ENCODE measurements around the gene CCNY.
"Not testable (repeated sequence)": the region's sequence is repeated elsewhere in the genome, so short reads cannot be mapped to it uniquely, and the experiment has no call there.

Gene CCNY

DNA sequence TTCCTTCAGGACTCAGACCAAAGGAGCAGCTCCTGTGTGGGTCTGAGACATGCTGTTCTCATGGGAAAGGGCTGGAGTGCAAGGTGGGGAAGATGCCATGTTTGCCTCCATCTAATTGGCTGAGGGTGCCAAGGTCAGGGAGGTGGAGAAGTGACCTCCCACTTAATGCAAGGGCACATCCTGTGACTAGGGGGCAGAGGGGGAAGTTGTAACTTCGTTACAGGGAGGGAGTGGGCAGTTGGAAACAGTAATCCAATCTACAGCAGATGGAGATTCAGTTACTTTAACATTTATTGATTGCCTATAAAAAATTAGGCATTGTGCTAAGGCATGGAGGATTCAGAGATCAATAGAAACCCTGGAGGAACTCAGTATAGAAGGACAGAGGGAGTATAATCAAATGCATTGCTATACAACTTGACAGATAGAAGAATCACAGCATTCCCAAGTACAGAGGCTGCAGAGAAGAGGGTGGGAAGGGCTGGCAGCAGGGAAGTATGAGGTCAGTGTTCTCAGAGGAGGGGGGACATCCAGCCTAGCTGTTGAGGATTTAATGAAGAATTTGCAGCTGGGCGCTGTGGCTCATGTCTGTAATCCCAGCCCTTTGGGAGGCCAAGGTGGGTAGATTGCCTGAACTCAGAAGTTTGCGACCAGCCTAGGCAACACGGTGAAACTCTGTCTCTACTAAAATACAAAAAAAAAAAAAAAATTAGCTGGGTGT, 75.9 kb downstream of the CCNY start:
- no peak for DNase-seq

DNA sequence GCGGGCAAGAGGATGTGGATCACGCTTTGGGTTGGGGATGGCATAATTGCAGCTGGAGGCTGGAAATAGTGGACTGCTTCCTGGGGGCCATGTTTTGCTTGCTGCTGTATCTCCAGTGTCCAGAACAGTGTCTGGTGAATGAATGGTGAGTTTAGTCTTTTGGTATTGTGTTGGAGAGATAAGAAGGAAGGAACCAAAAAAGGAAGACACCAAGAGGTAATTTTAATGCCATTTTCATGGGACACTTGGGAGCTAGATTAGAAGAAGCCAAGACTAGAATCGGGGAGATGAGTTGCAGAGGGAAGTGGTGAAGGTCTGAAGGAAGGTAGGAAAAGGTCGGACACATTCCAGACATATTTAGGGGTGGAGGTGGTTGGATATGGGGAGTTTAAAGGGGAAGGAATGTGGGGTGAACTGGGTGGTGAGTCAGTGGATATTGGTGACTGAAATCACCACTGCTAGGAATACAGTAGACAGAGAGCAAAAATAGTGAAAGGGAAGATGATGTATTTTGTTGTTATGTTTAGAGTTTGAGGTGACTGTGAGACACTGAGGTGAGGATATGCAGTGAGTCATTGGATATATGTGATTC, 76.7 kb downstream of the CCNY start:
- DNase-seq: no peak

DNA sequence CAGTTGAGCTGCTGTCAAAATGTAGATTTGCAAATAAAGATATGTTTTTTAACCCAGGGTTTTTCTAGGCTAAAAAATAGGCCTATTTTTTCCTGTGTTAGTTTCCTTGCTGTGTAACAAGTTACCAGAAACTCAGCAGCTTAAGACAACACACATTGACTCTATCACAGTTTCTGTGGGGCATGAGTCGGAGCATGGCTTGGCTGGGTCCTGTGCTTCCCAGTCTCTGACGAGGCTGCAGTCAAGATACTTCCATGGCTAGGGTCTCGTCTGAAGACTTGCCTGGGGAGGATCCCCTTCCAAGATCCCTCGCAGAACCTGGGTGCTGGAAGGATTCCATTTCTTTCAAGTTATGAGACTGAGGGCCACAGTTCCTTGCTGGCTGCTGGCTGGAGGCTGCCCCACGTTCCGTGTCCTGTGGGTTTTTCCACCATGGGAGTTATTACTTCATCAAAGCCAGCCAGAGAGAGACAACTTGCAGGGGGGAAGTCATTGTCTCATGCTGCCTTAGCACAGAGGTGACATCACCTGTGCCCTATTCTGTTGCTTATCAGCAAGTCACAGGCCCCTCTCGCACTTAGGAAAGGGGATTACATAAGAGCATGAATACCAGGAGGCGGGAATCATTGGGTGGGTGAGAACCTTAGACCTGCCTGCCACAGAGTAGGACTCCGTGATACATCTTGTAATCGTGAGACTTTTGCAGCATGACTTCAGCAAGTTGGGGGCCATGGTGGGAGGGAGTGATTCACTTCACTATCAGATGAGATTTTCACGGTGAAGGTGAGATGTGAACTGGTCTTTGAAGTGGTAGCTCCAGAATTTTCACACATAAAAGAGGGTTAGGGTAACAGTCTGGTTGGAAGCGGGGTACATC, 77.9 kb downstream of the CCNY start:
- DNase-seq: no peak

DNA sequence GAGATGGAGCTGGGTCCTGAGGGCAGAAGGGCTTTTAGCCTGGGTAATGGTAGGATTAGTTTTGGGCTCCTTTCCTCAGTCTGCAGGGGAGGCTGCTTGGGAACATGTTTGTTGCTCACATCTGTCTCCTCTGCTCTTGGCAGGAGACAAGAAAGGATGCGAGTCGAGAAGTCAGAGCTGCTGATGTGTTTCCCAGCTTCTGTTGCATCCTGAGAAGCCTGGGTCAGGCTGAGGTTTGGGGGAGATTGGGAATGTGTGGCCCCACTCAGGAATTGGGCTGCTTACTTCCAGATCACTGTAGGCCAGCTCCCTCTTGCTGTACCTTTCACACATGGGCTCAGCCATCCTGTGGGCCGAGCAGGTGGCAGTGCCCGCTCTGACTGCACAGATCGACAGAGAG, 79.2 kb downstream of the CCNY start:
- DNase-seq: no peak

DNA sequence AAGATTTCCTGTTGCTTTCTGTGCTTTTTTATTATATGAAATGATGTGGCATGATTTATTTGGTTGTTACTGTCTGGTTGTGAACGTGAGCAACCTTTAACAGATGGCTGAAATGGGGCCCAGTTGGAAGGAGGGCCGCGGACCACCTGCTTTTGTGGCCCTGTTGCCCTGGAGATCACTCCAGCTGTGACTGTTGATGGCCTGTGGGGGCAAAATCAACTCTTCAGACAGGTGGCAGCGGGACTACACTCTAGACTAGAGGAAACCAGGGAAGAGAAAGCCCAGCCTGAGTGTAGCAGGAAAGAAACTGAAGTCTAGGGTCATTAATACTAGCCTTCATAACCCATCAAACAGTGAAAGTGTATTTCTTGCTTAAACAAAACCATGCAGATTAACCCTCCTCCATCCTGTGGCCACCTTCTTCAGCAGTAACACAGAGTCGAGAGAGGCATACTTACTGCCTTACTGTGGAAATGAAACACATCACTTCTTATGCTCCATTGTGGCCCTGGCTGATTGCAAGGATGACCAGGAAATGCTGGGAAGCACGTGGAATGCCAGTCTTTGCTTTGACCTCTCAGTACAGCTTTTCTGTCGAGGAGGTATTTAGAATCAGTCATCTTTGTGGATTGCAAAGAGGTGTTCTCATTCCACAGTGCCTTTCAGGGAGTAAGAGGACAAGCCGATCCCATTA, 80.5 kb downstream of the CCNY start:
- DNase-seq: no peak

DNA sequence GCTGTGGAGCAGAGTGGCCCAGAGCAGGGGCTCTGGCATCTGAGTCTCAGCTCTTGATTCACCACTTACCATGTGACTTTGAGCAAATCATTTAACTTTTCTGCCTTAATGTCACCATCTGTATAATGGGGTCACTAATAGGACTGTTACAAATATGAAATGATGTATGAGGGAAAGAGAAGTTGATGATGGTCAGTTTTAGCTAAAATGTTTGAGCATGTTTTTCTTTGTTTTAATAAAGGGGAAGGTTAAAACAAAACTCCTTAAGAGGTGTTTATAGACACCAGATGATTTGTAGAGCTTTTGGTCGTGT, 81.0 kb downstream of the CCNY start:
- DNase-seq: no peak

DNA sequence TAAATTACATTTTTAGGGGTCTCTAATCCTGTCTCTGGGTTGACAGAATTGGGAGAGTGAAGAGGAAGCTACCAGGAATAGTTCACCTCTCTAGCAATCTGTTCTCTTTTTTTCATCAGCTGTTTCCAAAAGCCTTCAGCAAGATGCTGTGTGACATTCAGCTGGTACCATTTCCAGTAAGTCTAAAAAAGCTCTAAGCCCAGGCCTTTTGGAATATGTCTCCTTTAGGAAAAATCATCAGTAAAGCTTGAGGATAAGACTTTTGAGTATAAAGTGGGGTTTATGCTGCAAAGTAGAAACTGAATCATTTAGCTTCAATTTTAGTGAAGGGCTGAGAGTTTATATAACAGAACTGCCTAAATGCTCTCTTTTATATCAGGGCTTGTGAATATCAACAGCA, 81.5 kb downstream of the CCNY start:
- DNase-seq: no peak

DNA sequence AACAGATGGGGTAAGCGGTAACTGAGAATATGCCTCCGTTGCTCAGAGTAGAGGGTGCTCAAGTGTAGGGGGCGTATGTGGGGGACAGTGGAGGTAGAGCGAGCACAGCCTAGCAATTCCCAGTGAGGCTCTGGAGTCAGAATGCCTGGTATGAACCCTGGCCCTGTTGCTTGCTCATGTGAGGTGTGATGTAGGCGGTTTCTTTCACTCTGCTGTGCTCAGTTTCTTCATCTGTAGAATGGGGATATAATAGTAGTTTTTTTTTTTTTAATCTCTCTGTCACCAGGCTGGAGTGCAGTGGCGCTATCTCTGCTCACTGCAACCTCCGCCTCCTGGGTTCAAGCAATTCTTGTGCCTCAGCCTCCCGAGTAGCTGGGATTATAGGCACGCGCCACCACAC, 82.3 kb downstream of the CCNY start:
- not testable (repeated sequence) for DNase-seq

DNA sequence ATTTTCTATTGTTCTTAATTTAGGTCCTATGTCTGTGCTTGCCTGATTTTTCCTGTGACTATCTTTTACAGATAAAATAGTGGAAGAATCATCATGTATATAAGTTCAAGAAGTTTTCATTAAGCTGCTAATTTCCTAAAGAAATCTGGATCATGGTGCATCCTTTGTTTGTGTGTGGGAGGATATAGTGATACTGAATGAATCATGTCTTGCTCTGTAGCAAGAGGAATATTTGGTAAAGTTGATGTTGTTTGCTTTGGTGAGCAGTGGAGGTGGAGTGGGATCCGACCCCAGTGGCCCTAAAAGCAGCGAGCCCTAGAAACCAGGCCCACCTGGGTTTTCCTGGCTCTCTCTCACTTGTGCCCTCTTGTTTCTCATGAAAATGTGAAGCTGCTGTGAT, 83.7 kb downstream of the CCNY start:
- no peak for DNase-seq

DNA sequence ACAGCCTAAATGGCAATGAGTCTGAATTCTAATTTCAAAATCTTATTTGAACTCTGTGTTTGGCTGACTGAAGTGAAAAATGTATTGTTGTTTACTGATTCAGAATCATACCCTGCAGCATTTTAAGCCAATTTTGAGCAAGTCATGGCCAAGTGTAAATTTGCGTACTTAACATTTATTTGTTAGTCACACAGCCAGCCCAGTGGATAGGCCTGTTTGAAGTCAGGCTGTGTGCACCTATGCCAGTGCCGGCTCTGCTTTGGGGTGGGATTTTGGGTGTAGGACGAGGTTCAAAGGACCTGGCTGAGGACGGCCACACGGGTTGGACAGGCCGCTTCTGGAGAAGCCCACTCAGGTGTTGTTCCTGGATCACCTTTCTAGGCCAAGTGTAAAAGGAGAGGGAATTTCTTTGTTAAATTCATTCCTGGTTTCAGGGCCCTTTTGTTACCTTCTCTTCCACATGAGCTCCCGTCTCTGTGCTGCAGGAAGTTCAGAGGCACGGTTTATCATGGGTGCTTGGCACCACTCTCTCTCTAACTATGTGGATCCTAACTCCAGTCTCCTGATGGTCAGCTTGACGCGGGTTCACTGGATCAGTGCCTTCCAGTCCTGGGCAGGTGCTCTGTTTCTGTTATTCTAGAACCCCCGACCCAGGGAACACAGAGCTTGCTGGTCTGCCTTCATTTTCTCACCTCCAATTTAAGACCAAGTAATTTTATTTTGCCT, 84.7 kb downstream of the CCNY start:
- DNase-seq: no peak

DNA sequence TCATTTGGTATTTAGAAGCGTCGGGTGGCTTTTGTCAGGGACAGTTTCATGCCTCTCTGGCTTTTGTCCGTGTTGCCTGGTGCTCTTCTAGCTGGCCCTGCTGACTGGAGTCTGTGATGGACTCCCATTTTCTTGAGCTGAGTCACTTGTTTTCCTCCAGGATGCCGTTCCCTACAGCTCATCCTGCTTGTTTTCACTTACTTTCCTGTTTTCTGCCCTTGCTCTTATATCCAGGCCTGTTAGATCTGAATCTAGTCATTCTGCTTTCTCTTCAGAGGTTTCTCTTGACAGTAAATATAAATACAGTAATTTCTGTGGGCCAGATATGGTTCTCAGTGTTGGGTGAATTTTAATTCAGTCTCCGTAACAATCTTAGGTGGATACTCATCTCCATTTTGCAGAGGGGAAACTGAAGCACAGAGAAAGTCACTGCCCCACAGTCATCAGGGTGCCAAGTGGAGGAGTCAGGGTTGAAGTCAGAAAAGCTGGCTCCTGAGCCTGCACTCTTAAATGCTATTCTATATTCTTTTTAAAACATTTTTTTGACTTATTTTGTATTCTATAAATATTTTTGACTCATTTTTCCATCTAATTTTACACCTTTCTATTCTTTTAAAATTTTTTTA, 85.4 kb downstream of the CCNY start:
- DNase-seq: no peak

DNA sequence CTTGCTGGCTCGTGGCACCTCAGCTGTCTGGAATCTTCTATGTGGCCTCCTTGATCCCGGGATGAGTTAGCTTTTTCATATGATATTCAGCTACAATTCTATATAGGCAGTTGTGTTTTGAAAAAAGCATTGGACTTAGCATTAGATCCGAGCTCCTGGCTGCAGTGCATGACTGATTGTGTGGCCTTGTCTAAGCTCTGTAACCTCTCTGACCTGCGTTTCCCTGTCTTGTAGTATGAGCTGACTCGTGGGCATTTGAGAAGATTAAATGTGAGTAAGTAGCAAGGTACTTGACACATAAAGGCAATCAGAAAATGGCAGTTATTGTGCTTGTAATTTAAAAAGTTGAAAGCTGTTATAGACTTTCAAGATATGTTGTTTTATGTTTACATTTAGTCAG, 85.9 kb downstream of the CCNY start:
- DNase-seq: no peak

DNA sequence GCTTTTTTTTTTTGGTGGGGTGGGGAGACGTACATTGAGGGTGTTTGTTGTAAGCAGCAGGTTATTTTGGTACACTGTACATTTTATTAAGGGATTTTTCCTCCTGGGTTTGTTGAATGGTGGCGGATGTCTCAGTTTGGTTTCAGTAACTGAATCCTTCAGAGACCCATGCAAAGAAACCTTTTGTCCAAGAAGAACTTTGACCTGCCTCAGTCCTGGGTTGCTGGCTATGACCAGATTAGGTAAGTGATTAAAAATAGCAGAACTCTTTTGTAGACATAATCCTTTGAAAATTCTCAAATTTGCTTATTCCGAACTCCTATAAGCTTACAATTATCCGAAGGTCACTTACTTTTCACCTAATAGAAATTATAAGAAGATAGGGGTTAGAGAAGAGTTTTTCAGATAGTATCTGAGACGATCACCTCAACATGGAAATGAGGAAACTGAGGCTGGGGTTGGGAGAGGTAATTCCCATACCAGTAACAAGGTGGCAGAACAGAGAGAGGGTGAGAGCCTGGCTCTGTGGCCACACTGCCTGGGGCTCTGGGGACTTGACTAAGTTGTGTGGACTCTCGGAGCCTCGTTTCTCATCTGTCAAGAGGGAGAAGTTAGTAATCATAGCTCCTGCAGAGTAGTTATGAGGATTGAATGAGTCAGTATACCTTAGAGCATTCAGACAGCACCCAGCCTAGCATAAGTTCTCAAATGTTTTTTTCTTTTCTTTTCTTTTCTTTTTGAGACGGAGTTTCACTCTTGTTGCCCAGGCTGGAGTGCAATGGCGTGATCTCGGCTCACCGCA, 87.4 kb downstream of the CCNY start:
- no peak for DNase-seq

DNA sequence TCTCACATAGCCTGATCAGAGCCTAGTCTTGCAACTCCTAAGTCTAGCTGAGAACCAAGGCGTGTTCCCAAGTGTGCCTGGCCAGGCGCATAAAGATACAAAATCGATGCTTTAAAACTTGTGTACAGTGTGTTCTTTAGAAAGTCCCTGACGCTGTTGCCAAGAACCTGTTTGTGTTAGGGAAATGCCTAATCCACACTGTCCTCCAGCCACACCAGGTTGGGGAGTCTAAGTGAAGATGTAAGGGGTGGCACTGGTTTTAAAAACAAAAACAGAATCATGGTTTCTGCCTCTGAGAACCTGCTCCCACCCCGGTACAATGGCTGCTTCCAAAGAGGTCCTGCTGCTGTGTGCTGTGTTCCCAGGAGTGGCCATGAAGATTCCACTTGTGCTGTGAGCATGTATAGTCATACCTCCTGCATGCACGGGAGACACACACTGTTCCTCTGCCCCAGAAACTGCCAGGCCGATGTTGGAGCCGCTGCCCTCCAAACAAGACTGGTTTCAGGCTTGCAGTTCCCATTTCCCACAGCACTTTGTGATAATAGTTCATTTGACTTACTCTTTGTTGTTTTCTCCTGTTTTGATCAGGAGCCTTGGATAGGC, 88.5 kb downstream of the CCNY start:
- no peak for DNase-seq

DNA sequence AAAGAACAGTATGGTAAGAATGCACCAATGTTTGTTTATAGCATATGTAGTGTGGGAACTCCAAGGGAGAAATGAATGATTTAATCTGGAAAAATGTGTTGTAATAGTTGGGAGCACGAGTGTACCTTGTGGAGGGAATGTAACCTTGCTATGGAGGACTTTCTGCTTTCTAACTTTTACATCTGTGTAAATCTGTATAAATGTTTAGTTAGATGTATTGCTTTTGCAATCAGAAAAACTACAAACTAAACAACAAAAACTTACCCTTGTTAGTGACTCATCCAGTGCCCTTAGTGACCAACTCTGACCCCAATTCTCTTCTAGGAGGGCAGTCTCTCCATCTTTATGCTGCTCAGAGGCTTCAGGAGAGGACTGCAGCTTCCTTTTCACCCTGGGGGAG, 89.3 kb downstream of the CCNY start:
- DNase-seq: no peak

DNA sequence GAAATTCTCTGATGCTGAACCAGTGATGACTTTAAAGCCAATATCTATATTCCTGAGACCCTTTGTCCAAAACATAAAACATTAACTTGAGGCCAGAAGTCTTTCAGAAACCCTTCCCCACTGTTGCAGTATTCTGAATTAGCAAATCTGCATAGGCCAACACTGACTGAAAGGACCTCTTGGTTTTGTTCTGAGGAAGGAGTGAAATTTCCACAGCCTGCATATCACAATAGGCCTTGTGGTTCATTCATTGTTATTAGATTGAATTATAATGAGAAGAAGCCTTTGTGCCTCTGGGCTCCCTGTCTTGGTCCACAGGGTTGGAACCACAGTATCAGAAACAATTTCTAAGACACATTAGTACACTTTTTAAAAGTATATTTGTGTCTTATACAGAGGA, 90.3 kb downstream of the CCNY start:
- no peak for DNase-seq

DNA sequence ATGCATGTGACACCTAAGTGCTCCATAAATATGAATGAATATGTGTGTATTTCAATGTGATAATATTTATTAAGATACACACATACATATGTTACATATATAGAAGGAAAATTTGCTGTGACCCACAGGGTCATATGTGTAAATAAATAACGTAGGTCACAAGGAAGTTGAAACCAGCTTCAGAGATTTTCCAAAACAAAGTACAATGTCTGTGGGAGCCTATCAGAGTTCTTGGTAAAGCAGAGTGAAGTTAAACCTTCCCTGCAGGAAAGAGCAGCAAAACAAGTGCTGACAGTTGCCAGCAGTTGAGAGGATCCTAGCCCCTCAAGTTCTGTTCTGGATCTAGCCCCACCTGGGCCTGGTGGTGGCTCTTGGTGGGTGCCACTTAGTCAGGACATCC, 91.2 kb downstream of the CCNY start:
- DNase-seq: no peak

DNA sequence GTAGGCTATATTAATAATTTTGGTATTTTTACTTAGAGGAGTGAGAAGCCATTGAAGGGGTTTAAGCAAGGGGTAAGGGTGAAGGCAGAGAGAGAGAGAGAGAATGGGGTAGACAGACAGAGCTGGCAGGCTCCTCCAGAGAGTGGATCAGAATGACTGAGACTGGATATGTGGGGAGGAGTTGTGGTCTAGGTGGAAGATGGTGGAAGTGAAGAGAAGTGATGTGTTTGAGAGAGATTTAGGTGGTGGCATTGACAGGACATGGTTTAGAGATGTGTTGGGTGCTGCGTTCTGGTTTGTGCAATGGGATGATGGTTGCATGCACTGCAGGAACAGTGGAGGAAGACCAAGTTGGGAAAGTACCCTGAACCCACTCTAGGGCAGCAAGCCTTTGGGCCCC, 92.2 kb downstream of the CCNY start:
- DNase-seq: no peak

DNA sequence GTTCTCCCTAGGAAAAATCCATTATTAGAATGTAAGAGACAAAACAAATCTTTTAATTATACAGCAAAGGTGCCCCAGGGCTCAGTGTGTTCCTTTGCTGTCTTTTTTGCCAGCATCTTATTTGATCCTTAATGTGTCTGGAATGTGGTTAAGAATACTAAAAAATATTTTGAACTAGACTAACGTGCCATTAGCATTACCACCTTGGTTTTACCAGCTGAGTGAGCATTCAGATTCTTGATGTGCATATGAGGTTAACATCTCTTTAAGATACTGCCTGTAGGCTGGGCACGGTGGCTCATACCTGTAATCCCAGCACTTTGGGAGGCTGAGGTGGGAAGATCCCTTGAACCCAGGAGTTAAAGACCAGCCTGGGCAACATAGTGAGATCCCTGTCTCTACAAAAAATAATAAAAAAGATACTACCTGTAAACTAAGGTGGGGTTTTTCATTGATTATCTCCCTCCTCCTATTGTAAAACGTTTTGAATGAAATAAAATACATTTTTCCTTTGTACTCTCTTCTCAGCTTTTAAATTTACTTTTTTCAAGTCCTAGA, 96.6 kb downstream of the CCNY start:
- DNase-seq: no peak

DNA sequence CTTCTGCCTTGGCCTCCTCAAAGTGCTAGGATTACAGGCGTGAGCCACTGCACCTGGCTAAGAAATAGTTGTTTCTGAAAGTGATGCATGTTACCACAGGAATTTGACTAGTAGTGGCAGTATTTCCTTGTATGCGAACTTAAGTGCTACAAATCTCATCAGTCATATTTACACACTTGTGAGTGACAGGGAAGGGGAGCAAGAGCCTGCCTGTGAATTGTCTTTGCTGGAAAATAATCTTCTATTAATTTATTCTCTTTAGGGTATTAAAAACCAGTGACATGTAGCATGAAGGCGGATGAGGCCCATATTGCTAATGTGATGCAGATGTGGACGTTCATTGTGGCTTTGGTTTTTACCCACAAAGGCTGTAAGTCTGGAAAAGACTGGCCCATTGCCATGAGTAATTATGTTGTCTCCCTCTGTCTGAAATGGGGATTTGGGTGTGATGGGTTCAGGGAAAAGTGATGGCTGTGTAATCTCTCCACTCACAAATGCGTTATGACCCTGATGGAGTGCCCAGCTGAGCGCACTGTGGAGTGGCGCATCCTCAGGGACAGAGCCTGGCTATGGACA, 97.6 kb downstream of the CCNY start:
- no peak for DNase-seq
